BE2C (cell line): Measurements from ENCODE around the gene WDR41.

Experiments used
- DNase-seq: peaks from one replicate; pipeline ENCODE4 v3.0.0-alpha.2; 2020
- H3K27me3 ChIP-seq: fragments of 250-450 bp; sonication (Bioruptor Pico); 2 replicates; pipeline ENCODE4 v1.5.1; 2020; ENCODE audit warnings: mild to moderate bottlenecking
- H3K36me3 ChIP-seq: fragments of 250-450 bp; sonication (Bioruptor Pico); 2 replicates; pipeline ENCODE4 v1.5.1; 2020; ENCODE audit warnings: mild to moderate bottlenecking
- H3K4me1 ChIP-seq: fragments of 250-450 bp; sonication (Bioruptor Pico); 2 replicates; pipeline ENCODE4 v1.5.1; 2020
- H3K4me3 ChIP-seq: 2 replicates; pipeline ENCODE4 v1.5.1; 2011; ENCODE audit warnings: low read depth, low read length
- H3K9me3 ChIP-seq: fragments of 250-450 bp; sonication (Bioruptor Pico); 2 replicates; pipeline ENCODE4 v1.5.1; 2020
- CTCF ChIP-seq: IDR thresholded peaks from 2 replicates; pipeline ENCODE4 v1.5.1; 2012; ENCODE audit warnings: mild to moderate bottlenecking, low read depth, low read length

Gene WDR41

GRCh38 chr5:77413049-77413448, 79.1 kb downstream of the WDR41 start:
- no peak overlapping the region for H3K4me3 ChIP-seq
- no peak for TF ChIP-seq CTCF
- no peaks in the 10 kb centered on the region for H3K9me3 ChIP-seq
- H3K4me1 ChIP-seq, result no peaks in the 10 kb centered on the region
- no peaks in the 10 kb centered on the region for H3K27me3 ChIP-seq
- no peak for DNase-seq
- no peaks in the 10 kb centered on the region for H3K36me3 ChIP-seq

GRCh38 chr5:77409870-77410621, 82.1 kb downstream of the WDR41 start:
- Histone ChIP-seq H3K9me3 (no peaks in the 10 kb centered on the region), H3K36me3 (no peaks in the 10 kb centered on the region), H3K4me3 (no peak overlapping the region), H3K27me3 (no peaks in the 10 kb centered on the region), H3K4me1 (no peaks in the 10 kb centered on the region)
- no peak for TF ChIP-seq CTCF
- no peak for DNase-seq

GRCh38 chr5:77407152-77407551, 85.0 kb downstream of the WDR41 start:
- TF ChIP-seq CTCF, result no peak

GRCh38 chr5:77402796-77403195, 89.3 kb downstream of the WDR41 start:
- no peak for TF ChIP-seq CTCF
- Histone ChIP-seq H3K27me3 (no peaks in the 10 kb centered on the region), H3K4me3 (no peak overlapping the region), H3K36me3 (no peaks in the 10 kb centered on the region), H3K4me1 (no peaks in the 10 kb centered on the region), H3K9me3 (no peaks in the 10 kb centered on the region)
- no peak for DNase-seq

More at GRCh38 chr5:77407152-77407551, 85.0 kb downstream of the WDR41 start:
- Histone ChIP-seq H3K36me3 (no peaks in the 10 kb centered on the region), H3K27me3 (no peaks in the 10 kb centered on the region), H3K9me3 (no peaks in the 10 kb centered on the region), H3K4me3 (no peak overlapping the region), H3K4me1 (no peaks in the 10 kb centered on the region)
- DNase-seq, result no peak

- no peak for DNase-seq
- TF ChIP-seq CTCF, result no peak
- no peaks in the 10 kb centered on the region for H3K36me3 ChIP-seq
- no peaks in the 10 kb centered on the region for H3K27me3 ChIP-seq
- H3K4me3 ChIP-seq, result no peak overlapping the region
- H3K9me3 ChIP-seq, result no peaks in the 10 kb centered on the region
- H3K4me1 ChIP-seq, result no peaks in the 10 kb centered on the region
Observed at GRCh38 chr5:77400645-77401044, 91.5 kb downstream of the WDR41 start.

- Histone ChIP-seq H3K9me3 (no peaks in the 10 kb centered on the region), H3K27me3 (no peaks in the 10 kb centered on the region), H3K36me3 (no peaks in the 10 kb centered on the region), H3K4me3 (no peak overlapping the region), H3K4me1 (no peaks in the 10 kb centered on the region)
- no peak for DNase-seq
- TF ChIP-seq CTCF, result no peak
Observed at GRCh38 chr5:77398896-77399295, 93.2 kb downstream of the WDR41 start.
